UCSD-AML1 (cell line): ENCODE measurements around the gene NT5C3B.

Experiments
- DNase-seq: peaks from one replicate; lab custom pipeline; 2025; ENCODE audit not compliant: unreplicated experiment; lab: John Stamatoyannopoulos, UW

NT5C3B gene

GRCh38 chr17:41811549-41812380, 24.3 kb downstream of the NT5C3B start, which contains the start of gene P3H4:
TSS of gene P3H4 (minus strand) at chr17:41811949. CDS start at chr17:41811915, 34 bp downstream.
- peak; percentile 90 for DNase-seq

- DNase-seq: no peak
Measured at GRCh38 chr17:41810659-41811548, 25.1 kb downstream of the NT5C3B start.

GRCh38 chr17:41806685-41807445, 29.2 kb downstream of the NT5C3B start:
- no peak for DNase-seq

GRCh38 chr17:41803049-41804020, 32.7 kb downstream of the NT5C3B start:
- peak; percentile 46 for DNase-seq

- DNase-seq: peak; percentile 69
Measured at GRCh38 chr17:41801374-41802271, 34.4 kb downstream of the NT5C3B start.

GRCh38 chr17:41800601-41801373, 35.2 kb downstream of the NT5C3B start:
- no peak for DNase-seq

GRCh38 chr17:41799366-41799765, 36.7 kb downstream of the NT5C3B start:
- no peak for DNase-seq

DNA sequence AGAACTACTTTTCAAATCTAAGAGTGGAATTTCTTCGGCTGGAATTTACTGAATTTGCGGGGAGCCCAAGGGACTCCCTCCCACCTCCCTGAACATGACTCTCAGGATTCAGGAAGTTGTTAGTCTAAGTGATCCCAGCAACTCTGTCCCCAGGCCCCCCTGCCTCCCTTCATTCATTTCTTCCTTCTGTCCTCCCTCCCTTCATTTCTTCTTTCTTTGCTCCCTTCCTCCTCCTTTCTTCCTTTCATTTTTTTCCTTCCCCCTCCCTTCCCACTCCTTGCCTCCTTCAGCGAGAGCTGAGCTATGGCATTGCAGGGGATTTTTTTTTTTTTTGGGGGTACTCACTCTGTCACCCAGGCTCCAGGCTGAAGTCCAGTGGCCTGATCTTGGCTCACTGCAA, 38.7 kb downstream of the NT5C3B start:
- no peak for DNase-seq

- DNase-seq: no peak
Measured at GRCh38 chr17:41796121-41796895, 39.7 kb downstream of the NT5C3B start.

DNA sequence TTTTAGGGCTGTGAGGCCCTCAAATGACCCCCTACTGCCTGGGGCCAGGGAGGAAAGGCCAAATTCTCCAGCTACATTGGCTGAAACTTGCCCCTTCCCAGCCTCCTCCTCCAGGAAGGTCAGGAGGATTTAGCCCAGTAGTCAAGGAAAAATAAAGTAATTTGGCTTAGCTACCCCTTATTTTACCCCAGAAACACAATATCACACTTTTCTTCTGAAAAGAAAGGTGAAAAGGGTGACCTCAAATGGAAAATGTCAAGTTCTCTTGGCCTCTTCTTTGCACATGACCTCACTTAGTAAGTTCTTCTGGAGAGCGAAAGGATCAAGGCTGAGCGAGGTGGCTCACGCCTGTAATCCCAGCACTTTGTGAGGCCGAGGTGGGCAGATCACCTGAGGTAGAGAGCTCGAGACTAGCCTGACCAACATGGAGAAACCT, 41.5 kb downstream of the NT5C3B start:
- no peak for DNase-seq

DNA sequence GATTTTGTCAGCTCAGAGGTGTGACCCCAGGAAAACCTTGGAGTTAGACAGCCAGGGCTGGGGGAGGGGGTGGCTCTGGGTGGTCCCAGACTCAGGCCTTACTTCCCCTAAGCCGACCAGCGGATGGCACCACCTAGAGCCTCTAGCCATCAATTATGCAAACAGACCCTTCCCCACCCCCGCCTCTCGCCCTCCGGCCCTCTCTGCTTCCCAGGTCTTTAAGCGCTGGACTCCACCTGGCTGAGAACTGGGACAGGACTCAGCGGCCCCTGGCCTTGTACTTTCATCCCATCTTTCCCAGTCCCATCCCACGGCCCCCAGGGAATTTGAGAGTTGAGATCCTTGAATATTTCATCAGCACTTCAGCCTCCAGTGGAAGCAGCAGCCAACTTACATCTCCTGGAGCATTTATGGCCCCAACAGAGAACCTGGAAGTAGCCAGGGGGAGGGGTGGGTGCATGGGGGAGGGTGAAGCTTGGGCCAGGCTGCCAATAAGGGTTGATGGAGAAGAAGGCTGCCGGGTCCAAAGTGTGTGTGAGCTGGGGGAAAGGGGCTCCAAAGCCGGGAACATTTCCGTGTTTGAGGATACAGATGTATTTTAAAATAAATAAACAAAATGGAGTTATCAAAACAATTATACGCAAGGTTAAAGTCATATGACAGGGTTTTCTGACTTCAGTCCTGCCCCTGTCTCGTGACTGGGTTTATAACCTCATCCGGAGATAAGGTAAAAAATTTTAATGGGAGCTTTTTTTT, 42.1 kb downstream of the NT5C3B start:
- DNase-seq: no peak

GRCh38 chr17:41792845-41793783, 42.9 kb downstream of the NT5C3B start:
- peak; percentile 69 for DNase-seq

- no peak for DNase-seq
Measured at GRCh38 chr17:41787021-41787418, 49.0 kb downstream of the NT5C3B start.

- peak; percentile 99 for DNase-seq
Measured at GRCh38 chr17:41786227-41787020, 49.6 kb downstream of the NT5C3B start, which contains the start of gene JUP. TSS of gene JUP (minus strand) at chr17:41786711. CDS start at chr17:41771854, 14,857 bp downstream.

DNA sequence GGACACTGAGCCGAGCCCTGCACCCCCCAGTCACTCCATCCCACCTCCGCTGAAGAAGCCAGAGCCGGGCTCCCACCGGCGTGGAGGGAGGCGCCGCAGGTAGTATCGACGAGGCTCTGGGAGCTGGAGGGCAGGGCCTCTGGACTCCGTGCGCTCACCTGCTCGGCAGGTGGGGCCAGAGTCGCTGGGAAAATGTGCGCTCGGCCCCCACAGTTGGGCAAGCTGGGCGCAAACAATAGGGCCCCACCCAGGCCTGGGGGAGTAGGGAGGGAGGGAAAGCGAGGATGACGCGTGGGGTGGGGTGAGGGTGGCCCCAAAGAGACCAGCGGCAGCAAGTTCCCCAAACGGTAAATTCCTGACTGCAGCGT, 50.2 kb downstream of the NT5C3B start:
- DNase-seq: no peak
